Muscle of leg (tissue), 9 donors: ENCODE data around the gene FCF1. TPM values are rescaled to one million over a fixed set of nuclear protein-coding genes. Genes with fewer than 3 reads are reported as not detected.

Experiments used
- polyA plus RNA-seq, 8 donors: library from polyadenylated mRNA; unstranded; fragments of 120-200 nt; gene quantifications; one replicate each; pipeline versions ENCODE4 v1.2.1 to v1.2.3, GENCODE V29; 2013; ENCODE audit warnings: inconsistent platforms in 1 of 8, low replicate concordance in 1 of 8; ENCODE audit not compliant: insufficient read length in 8 of 8, insufficient read depth in 1 of 8
- total RNA-seq: library from RNA; stranded (reverse); fragments of 120-200 nt; gene quantifications from one replicate; pipeline ENCODE4 v1.2.4, GENCODE V29; 2013

FCF1 gene
- total and polyA plus RNA-seq, 9 donors = 21.9 to 49.0 (median 38.4) TPM

Other genes with a start within 250 kb of the FCF1 start
- 97.2 TPM for gene NPC2, start 219.8 kb upstream of the FCF1 start, total RNA-seq
- 100 to 1,000 TPM in 4 of 8 donors, 10 to 100 TPM in 4; 81.0 to 147 (median 98.0) TPM for gene NPC2, start 219.8 kb upstream of the FCF1 start, polyA plus RNA-seq
- 24.6 TPM for gene ISCA2, start 219.4 kb upstream of the FCF1 start, total RNA-seq
- gene ISCA2, start 219.4 kb upstream of the FCF1 start, polyA plus RNA-seq = 10 to 100 TPM; 21.7 to 27.1 (median 24.5) TPM
- gene LTBP2, start 100.9 kb upstream of the FCF1 start, total RNA-seq = 10.5 TPM
- 10 to 100 TPM in 4 of 8 donors, 1 to 10 TPM in 4; 4.9 to 19.2 (median 9.4) TPM for gene LTBP2, start 100.9 kb upstream of the FCF1 start, polyA plus RNA-seq
- gene AREL1, start 64 bp upstream of the FCF1 start, total RNA-seq = 13.9 TPM
- gene AREL1, start 64 bp upstream of the FCF1 start, polyA plus RNA-seq = 10 to 100 TPM; 14.5 to 23.4 (median 18.5) TPM
- 33.4 TPM for gene YLPM1, start 50.2 kb downstream of the FCF1 start, total RNA-seq
- gene YLPM1, start 50.2 kb downstream of the FCF1 start, polyA plus RNA-seq = 10 to 100 TPM; 38.1 to 63.9 (median 48.1) TPM
- not detected for gene PROX2, start 163.0 kb downstream of the FCF1 start, total RNA-seq
- 1 to 10 TPM in 1 of 8 donors, under 1 TPM in 7; 0.06 to 1.1 (median 0.34) TPM for gene PROX2, start 163.0 kb downstream of the FCF1 start, polyA plus RNA-seq
- 38.6 TPM for gene DLST, start 168.8 kb downstream of the FCF1 start, total RNA-seq
- 10 to 100 TPM; 61.9 to 76.2 (median 65.9) TPM for gene DLST, start 168.8 kb downstream of the FCF1 start, polyA plus RNA-seq
- gene RPS6KL1, start 210.1 kb downstream of the FCF1 start, total RNA-seq = 6.1 TPM
- gene RPS6KL1, start 210.1 kb downstream of the FCF1 start, polyA plus RNA-seq = 10 to 100 TPM in 4 of 8 donors, 1 to 10 TPM in 4; 6.6 to 11.2 (median 8.8) TPM
- 30.2 TPM for gene PGF, start 242.5 kb downstream of the FCF1 start, total RNA-seq
- gene PGF, start 242.5 kb downstream of the FCF1 start, polyA plus RNA-seq = 10 to 100 TPM; 27.0 to 47.0 (median 33.1) TPM